Stimulated activated naive CD4-positive, alpha-beta T cell (primary cell): Measurements from ENCODE around the gene ELOB.
A peak's percentile ranks its signal among the peaks of the same experiment; 100 is the strongest.

Source experiments
- DNase-seq, 6 experiments: peaks; one replicate each; lab custom pipeline; 2025; lab: John Stamatoyannopoulos, UW

Gene ELOB

DNA sequence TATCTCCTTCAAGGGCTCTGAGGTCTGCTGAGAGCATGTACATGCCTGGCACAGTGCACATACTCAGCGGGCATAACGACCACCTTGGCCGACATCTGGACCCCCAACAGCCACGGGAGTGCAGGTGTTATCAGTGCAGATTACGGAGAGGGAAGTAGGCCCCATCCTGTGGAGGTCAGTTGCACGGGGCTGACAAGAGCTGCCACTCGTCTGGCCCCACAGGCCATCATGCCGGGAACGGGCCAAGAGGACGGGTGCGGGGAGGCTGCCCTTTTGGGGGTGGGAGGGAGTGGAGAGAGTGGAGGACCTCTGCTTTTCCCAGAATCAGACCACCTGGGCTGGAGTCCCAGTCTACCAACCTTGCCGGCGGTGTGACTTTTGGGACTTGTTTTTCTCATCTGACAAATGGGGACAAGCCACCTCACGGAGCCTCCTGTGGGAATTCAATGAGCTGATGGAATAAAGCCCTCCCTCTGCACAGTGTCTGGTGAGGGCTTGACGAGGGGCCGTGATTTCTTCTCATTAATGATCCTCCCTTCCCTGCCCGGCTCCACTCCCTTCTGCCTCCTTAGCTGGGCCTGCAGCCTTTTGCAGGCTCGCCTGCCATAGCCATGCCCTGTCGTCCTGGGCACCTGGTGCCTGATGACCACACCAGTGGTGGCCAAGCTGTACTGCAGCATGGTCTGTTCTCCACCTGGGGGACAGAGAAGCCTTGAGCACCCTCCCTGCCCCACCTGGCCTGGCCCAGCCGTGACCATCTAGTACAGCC is 5.7 kb upstream of the ELOB start:
- DNase-seq, result no peak

DNA sequence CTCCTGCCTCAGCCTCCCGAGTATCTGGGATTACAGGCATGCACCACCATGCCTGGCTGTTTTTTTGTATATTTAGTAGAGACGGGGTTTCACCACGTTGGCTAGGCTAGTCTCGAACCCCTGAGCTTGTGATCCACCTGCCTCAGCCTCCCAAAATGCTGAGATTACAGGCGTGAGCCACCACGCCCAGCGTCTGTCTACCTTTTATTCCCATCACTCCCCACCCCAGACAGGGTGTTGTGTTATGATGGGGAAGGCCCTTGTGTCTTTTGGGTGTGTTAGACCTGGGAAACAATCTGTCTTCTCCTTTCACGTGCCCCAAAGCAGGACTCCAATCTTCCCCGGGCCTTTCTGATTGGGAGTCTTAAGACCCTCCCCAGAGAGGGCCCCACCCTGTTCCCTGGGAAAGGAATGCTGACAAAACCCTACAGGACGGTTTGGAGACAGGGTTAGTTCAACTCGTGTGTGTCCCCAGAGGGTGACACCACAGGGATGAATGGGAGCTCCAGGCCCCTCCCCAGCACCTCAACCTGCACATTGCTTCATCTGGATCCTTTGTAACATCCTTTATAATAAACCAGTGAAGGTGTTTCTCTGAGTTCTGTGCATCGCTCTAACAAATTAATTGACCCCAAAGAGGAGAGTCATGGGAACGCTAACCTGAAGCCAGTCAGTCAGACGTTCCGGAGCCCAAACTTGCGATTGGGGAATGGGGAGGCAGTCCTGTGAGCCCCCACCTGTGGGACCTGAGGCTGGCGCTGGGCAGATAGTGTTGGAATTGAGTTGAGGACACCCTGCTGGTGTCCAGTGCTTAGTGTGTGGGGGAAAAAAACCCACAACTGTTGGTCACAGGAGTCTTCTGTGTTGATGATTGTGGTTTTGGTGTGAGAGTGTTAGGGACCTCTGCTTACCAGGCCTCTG is 3.2 kb upstream of the ELOB start:
- no peak for DNase-seq

DNA sequence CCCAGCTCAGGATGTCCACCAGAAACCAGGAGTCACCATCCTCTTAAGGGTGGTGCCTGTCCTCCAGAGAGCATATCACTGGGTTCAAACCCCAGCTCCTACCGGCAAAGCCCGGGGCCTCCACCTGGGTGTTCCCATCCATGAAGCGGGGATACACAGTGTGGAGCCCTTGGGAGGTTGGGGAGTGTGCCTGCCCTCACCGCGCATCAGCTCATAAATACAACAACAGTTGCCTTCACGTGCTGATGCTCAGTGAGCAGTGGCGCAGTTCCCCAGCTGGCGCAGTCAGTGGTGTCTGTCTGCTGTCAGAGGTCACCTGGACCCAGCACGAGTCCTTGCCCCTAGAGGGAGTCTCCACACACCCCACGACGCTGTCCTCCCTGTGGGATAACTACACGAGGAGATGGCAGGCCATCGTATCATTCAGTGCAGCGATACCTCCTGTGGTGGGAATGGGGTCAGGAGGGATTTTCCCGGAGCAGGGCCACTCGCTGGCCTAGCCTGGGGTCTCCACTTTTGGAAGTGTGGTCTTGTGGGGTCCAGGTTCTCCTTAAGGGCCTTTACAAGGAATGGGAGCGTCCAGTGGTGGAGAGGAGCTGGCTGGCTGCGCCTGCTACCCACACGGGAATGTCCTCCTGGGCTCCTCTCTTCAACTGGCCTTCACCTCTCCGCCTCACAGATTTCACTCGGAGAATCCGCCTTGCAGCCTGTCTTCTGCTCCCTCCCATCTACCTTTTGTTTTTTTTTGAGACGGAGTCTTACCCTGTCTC is 2.3 kb upstream of the ELOB start:
- DNase-seq, result no peak

GRCh38 chr16:2778630-2778958 is 1.5 kb upstream of the ELOB start:
- DNase-seq, result no peak

- peak in 3 of 6 experiments; percentile 28 to 69 (median 51) for DNase-seq
Measured at GRCh38 chr16:2777903-2778629, 986 bp upstream of the ELOB start.

GRCh38 chr16:2776500-2777139 is 460 bp downstream of the ELOB start:
- DNase-seq, result peak in 2 of 6 experiments; percentile 54 to 65

DNA sequence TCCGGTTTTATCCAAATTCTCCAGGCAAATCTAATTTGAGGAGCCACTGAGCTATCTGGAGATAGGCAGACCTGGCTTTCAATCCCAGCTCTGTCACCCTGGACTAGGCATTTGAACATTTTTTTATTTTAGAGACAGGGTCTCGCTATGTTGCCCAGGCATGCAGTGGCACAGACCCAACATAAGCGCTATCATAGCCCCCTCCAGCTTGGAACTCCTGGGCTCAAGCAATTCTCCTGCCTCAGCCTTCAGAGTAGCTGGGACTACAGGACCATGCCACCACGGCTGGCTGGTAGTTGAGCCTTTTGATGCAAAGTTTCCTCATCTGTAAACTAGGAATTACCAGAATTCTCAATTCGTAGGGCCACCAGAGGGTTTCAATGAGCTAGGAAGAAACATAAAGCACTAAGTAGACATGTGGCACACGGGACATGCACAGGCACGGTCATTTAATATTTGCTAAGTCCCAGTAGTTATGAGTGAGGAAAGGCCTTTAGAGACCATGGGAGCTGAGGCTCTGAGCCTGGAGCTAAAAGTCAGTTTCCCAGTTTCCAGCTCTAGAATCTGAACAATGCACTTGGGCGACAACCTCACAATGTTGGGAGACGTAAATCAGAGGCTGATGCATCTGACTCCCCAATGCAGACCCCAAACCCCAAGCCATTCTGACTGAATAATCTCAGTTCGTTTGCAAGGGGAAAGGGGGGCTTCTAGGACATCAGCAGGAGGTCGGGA is 1.1 kb downstream of the ELOB start:
- no peak for DNase-seq

GRCh38 chr16:2775131-2775716 is 1.9 kb downstream of the ELOB start:
- DNase-seq, result no peak

DNA sequence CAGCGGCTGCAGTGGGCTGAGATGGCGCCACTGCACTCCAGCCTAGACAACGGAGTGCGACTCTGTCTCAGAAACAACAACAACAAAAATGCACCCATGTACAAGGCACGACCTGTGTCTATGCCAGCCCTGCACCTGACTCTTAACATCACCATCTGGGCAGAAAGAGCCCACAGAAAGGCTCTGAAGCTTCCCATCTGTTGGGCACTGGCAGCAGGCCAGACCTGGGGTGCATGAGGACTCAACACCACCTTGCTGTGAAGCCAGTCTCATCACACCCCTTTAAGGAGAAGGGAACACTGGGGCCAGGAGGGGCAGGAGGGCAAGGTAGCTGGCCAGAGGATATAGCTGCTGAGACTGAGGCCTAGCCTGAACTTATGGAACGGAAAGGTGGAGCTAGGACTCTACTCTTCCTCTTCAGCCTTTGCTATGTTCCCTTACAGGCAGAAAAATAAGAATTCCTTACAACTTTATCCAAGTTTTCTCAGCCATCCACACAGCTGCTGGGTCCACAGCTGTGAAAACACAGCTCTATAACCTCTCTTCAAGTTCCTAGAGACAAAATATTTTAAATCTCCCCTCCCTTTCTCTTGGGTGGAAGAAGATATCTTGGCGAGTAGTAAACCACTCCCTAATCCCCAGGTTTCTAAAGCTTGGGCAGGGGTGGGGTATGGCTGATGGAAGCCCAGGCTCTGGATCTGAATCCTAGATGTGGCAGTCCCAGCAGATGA is 2.8 kb downstream of the ELOB start:
- no peak for DNase-seq

DNA sequence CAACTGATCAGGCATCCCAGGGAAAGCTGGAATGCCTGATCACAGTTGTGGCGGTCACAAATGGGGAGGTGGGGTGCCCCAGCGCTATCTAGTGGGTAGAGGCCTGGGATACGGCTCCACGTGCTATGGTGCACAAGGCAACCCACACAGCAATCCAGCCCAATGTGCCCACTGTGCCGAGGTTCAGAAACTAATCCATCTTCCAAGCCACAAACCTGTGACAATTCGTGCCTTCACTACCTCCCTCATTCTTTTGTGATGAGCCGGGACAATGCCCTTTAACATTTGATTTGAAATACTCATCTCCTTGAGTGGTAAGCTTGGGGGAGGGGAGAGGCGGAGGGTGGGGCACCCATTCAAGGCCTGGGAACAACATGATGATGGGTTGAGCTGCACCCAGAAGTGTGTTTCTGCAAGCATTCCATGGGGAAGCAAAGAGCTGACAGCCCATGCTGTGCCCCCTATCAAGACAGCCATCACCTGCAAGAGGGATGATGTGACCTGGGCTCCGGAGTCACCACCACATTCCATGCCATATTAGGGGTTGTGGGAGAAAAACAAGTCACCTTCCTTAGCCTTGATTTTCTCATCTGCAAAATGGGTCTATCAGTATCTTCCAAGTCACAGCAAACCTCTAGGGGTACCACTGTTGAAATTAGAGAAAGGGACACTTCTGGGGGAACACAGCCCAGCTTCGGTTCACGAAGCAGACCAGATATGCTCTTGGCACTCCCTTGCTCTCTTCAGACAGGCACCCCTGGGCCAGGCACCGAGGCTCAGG is 3.7 kb downstream of the ELOB start:
- DNase-seq, result no peak

- DNase-seq, result no peak
Measured at GRCh38 chr16:2771496-2772402, 5.3 kb downstream of the ELOB start.

GRCh38 chr16:2770057-2770951 is 6.8 kb downstream of the ELOB start:
- no peak for DNase-seq

DNA sequence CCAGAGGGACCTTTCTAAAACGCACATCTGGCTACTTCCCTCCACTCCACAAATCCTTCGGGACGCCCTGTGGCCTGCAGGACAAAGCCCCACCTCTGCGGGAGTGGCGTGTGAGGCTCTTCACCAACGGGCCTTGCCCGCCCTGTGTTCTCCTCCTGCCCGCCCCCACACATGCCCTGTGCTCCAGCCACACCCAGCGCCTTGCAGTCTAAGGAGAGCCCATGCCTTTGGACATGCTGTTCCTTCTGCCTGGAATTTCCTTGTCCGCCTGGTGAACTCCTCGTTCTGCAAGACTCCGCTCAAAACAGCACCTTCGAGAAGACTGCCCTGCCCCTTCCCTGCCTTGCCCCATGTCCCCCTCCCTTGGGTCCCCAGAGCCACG is 7.4 kb downstream of the ELOB start:
- DNase-seq, result no peak

DNA sequence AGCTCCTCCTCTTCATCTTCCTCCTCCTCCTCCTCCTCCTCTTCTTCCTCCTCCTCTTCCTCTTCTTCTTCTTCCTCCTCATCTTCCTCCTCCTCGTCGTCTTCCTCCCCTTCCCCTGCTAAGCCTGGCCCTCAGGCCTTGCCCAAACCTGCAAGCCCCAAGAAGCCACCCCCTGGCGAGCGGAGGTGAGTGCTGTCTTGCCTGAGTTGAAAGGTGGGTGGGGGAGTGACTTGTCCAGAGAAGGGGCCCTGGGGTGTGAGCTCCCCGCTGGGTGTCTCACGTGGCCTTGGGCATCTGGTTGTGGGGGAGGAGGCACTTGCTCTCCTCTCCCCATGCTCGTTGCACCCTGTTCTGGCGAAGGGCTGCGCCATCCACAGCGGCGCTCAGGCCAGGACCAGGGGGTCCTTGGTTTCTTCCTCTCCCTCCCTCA is 8.0 kb downstream of the ELOB start:
- DNase-seq, result no peak

GRCh38 chr16:2768403-2769089 is 8.5 kb downstream of the ELOB start:
- no peak for DNase-seq

DNA sequence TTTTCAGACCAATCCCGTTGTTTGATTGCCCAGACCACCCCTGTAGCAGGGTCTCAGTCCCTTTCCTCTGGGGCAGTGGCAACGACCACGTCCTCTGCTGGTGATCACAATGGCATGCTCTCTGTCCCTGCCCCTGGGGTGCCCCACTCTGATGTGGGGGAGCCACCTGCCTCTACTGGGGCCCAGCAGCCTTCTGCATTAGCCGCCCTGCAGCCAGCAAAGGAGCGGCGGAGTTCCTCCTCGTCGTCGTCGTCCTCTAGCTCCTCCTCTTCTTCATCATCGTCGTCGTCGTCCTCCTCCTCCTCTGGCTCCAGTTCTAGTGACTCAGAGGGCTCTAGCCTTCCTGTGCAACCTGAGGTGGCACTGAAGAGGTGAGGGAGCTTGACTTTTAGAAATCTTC is 9.2 kb downstream of the ELOB start:
- DNase-seq, result no peak
